Muscle layer of duodenum (tissue), 2 donors: ENCODE results near the gene SIK3.

Source experiments
- H3K27ac ChIP-seq: one replicate; pipeline ENCODE4 v1.7.0; 2013; ENCODE audit warnings: mild to moderate bottlenecking, low read length
- H3K27me3 ChIP-seq: one replicate; pipeline ENCODE4 v1.7.0; 2013; ENCODE audit warnings: low read depth, mild to moderate bottlenecking, control low read depth, low read length
- H3K36me3 ChIP-seq, 2 donors: one replicate each; pipeline ENCODE4 v1.7.0; 2013; ENCODE audit warnings: low read length in 2 of 2, control low read depth in 1 of 2, mild to moderate bottlenecking in 1 of 2; ENCODE audit not compliant: insufficient read depth in 2 of 2, control insufficient read depth in 1 of 2
- H3K4me1 ChIP-seq, 2 donors: one replicate each; pipeline ENCODE4 v1.7.0; 2013; ENCODE audit warnings: low read length in 2 of 2, mild to moderate bottlenecking in 2 of 2, control low read depth in 1 of 2, moderate library complexity in 1 of 2; ENCODE audit not compliant: insufficient read depth in 2 of 2, control insufficient read depth in 1 of 2
- H3K4me3 ChIP-seq, 2 donors: one replicate each; pipeline ENCODE4 v1.7.0; 2013; ENCODE audit warnings: low read length in 2 of 2, low read depth in 1 of 2, mild to moderate bottlenecking in 1 of 2
- H3K9me3 ChIP-seq, 2 donors: one replicate each; pipeline ENCODE4 v1.7.0; 2013; ENCODE audit warnings: low read length in 2 of 2, control low read depth in 1 of 2, mild to moderate bottlenecking in 1 of 2; ENCODE audit not compliant: control insufficient read depth in 1 of 2
- donor health status: healthy.

The SIK3 gene

DNA sequence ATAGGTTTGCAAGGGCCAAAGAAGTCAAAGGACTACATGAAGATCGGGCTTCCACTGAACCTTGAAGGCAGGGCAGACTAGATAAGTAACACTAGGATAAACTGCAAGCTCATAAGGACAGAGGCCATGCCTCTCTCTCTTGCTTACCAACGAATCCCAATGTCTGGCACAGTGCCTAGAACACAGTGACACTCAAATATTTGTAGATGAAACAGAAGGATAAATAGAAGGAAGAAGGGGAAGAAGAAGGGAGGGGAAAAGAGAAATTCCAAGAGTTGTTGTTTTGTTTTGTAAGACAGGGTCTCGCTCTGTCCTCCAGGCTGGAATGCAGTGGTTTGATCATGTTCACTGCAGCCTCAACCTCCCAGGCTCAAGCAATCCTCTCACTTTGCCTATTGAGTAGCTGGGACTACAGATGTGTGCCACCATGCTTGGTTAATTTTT is 26.9 kb downstream of the SIK3 start:
- Histone ChIP-seq H3K9me3 (no peaks in the 10 kb centered on the region), H3K27ac (no peak overlapping the region), H3K4me1 (peaks cover 13 to 28% of the 10 kb centered on the region in 2 donors), H3K4me3 (no peak overlapping the region), H3K27me3 (no peaks in the 10 kb centered on the region), H3K36me3 (no peaks in the 10 kb centered on the region)

GRCh38 chr11:117070016-117070415 is 28.2 kb downstream of the SIK3 start:
- Histone ChIP-seq H3K27ac (no peak overlapping the region), H3K4me3 (no peak overlapping the region), H3K9me3 (no peaks in the 10 kb centered on the region), H3K36me3 (no peaks in the 10 kb centered on the region), H3K4me1 (peaks cover 13 to 28% of the 10 kb centered on the region in 2 donors), H3K27me3 (no peaks in the 10 kb centered on the region)

- no peak overlapping the region for H3K4me3 ChIP-seq
- peaks cover 12 to 26% of the 10 kb centered on the region in 2 donors for H3K4me1 ChIP-seq
- no peaks in the 10 kb centered on the region for H3K27me3 ChIP-seq
- H3K9me3 ChIP-seq: no peaks in the 10 kb centered on the region
- H3K27ac ChIP-seq: no peak overlapping the region
- no peaks in the 10 kb centered on the region for H3K36me3 ChIP-seq
Measured at GRCh38 chr11:117068303-117068860, 29.8 kb downstream of the SIK3 start.

DNA sequence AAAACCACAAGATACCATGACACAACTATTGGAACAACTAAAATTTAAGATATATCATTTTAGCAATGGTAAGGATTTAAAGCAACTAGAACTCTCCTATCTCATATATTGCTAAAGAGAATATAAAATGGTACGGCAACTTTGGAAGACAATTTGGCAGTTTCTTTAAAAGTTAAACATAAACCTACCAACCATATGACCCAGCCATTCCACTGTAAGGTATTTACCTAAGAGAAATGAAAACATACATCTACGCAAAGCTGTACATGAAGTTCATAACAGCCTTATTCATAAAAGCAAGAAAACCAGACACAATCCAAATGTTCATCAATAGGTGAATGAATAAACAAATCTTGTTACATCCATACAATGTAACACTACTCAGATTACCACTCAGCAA is 31.3 kb downstream of the SIK3 start:
- H3K27ac ChIP-seq: no peak overlapping the region

GRCh38 chr11:117064275-117064674 is 34.0 kb downstream of the SIK3 start:
- H3K4me3 ChIP-seq: no peak overlapping the region
- H3K27ac ChIP-seq: no peak overlapping the region
- peaks cover 0 to 23% of the 10 kb centered on the region in 2 donors for H3K4me1 ChIP-seq
- H3K9me3 ChIP-seq: no peaks in the 10 kb centered on the region
- H3K36me3 ChIP-seq: no peaks in the 10 kb centered on the region
- no peaks in the 10 kb centered on the region for H3K27me3 ChIP-seq

More for the DNA sequence above, 31.3 kb downstream of the SIK3 start:
- Histone ChIP-seq H3K36me3 (no peaks in the 10 kb centered on the region), H3K27me3 (no peaks in the 10 kb centered on the region), H3K9me3 (no peaks in the 10 kb centered on the region), H3K4me3 (no peak overlapping the region), H3K4me1 (peaks cover 6 to 24% of the 10 kb centered on the region in 2 donors)

DNA sequence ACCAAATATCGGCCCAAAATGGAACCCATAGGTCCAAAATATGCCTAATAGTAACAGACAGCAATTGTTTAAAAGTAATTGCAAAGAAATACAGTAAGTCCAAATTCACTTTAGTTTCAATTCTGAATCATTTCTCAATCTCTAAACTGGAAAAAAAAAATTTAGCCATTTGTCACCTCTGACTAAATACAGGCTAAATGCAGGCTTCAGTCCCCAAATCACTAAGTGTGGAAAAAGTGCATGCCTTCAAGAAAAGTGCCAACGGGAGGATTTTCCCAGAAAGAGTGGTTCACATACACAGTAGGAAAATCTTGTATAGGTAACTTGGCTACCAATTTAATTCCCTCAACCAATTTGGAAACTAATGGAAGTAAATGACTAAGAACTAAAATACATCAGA is 35.7 kb downstream of the SIK3 start:
- H3K27me3 ChIP-seq: no peaks in the 10 kb centered on the region
- no peaks in the 10 kb centered on the region for H3K9me3 ChIP-seq
- no peaks in the 10 kb centered on the region for H3K36me3 ChIP-seq
- no peak overlapping the region for H3K27ac ChIP-seq
- H3K4me1 ChIP-seq: peaks cover 0 to 24% of the 10 kb centered on the region in 2 donors
- no peak overlapping the region for H3K4me3 ChIP-seq

- Histone ChIP-seq H3K4me1 (peaks cover 0 to 26% of the 10 kb centered on the region in 2 donors), H3K27me3 (no peaks in the 10 kb centered on the region), H3K4me3 (no peak overlapping the region), H3K36me3 (no peaks in the 10 kb centered on the region), H3K9me3 (no peaks in the 10 kb centered on the region), H3K27ac (no peak overlapping the region)
Measured at GRCh38 chr11:117061256-117061655, 37.0 kb downstream of the SIK3 start.

GRCh38 chr11:117059611-117060148 is 38.5 kb downstream of the SIK3 start:
- Histone ChIP-seq H3K9me3 (no peaks in the 10 kb centered on the region), H3K4me3 (no peak overlapping the region), H3K27ac (no peak overlapping the region), H3K36me3 (no peaks in the 10 kb centered on the region), H3K27me3 (no peaks in the 10 kb centered on the region), H3K4me1 (peaks cover 0 to 26% of the 10 kb centered on the region in 2 donors)

DNA sequence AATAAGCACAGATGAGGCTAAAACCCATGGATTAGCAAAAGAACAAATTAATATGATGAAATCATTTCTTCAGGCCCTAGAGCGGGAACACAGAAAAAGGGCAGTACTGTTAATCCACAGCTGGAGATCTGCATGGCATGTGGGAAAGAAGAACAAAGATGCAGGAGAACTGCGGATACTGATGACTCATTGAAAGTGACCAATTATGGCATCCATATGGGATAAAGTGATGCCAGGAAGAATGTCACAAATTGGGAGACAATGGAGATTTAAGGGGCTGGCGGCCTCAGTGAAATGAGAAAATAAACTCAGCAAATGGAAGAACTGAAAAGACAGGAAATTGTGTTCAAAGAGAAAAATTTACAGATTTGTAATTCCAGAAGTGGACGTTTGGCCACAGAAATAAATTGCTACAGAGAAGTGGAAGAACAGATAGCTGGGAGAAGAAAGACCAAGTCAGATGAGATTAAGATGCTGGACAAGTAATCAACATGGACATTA is 39.4 kb downstream of the SIK3 start:
- H3K27ac ChIP-seq: no peak overlapping the region
- H3K27me3 ChIP-seq: no peaks in the 10 kb centered on the region
- H3K9me3 ChIP-seq: no peaks in the 10 kb centered on the region
- no peak overlapping the region for H3K4me3 ChIP-seq
- peaks cover 0 to 21% of the 10 kb centered on the region in 2 donors for H3K4me1 ChIP-seq
- H3K36me3 ChIP-seq: no peaks in the 10 kb centered on the region

GRCh38 chr11:117057727-117058126 is 40.5 kb downstream of the SIK3 start:
- Histone ChIP-seq H3K4me1 (peaks cover 0 to 19% of the 10 kb centered on the region in 2 donors), H3K9me3 (no peaks in the 10 kb centered on the region), H3K4me3 (no peak overlapping the region), H3K27ac (no peak overlapping the region), H3K27me3 (no peaks in the 10 kb centered on the region), H3K36me3 (no peaks in the 10 kb centered on the region)

DNA sequence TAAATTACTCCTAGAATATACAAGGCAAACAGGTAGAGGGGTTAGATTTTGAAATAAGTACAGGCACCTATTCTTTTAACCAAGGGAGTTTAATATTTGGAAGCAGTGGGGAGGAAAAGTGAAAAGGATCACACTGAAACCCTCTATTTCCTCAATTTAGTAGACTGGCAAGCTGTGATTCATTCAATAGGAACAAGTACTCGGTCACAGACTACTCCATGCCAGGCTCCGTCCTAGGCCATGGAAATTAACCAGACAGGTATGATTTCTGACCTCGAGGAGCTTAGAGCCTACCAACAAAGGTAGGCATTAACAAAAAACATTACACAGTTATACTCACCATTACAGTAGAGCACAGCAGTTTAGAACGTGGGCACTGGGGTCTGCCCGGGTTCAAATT is 40.9 kb downstream of the SIK3 start:
- Histone ChIP-seq H3K9me3 (no peaks in the 10 kb centered on the region), H3K4me3 (no peak overlapping the region), H3K27ac (no peak overlapping the region), H3K27me3 (no peaks in the 10 kb centered on the region), H3K4me1 (peaks cover 0 to 18% of the 10 kb centered on the region in 2 donors), H3K36me3 (no peaks in the 10 kb centered on the region)

DNA sequence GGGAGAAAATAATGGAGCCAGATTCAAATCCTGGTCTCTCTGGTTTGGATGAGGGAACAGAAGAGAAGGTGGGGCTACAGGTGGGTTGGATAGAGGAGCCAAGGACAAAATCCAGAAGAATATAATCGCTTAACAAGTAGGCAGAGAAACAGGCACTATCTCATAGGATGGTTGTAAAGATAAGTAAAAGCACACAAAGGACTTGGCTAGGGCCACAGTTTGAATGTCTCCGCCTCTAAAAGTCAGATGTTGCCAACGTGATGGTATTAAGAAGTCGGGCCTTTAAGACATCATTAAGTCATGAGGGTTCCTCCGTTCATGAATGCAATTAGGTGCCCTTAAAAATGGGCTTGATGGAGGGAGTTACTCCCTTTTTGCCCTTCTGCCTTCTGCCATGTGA is 42.8 kb downstream of the SIK3 start:
- Histone ChIP-seq H3K4me3 (no peak overlapping the region), H3K4me1 (peaks cover 0 to 16% of the 10 kb centered on the region in 2 donors), H3K36me3 (no peaks in the 10 kb centered on the region), H3K27ac (no peak overlapping the region), H3K27me3 (no peaks in the 10 kb centered on the region), H3K9me3 (no peaks in the 10 kb centered on the region)
